HG02798 (cell line): Measurements from ENCODE around the gene PDX1.

Experiments
- ATAC-seq: cut with Tn5 transposase; IDR thresholded peaks from one replicate; pipeline ENCODE4 v1.9.1; 2021; ENCODE audit warnings: mild to moderate bottlenecking; ENCODE audit not compliant: unreplicated experiment, poor library complexity

The PDX1 gene

GRCh38 chr13:27919934-27920676, at the start of gene PDX1:
Gene PDX1, plus strand, starts transcription at chr13:27920000. Its CDS starts 139 bp downstream, at chr13:27920139.
- ATAC-seq = peak; percentile 88

- no peak for ATAC-seq
Measured at GRCh38 chr13:27878274-27878673, 41.5 kb upstream of the PDX1 start.

GRCh38 chr13:27889471-27889870, 30.3 kb upstream of the PDX1 start:
- ATAC-seq = no peak

GRCh38 chr13:27896726-27897125, 23.1 kb upstream of the PDX1 start:
- no peak for ATAC-seq

GRCh38 chr13:27904719-27905118, 15.1 kb upstream of the PDX1 start:
- ATAC-seq = no peak

GRCh38 chr13:27905650-27906049, 14.2 kb upstream of the PDX1 start:
- no peak for ATAC-seq

- ATAC-seq = no peak
Measured at GRCh38 chr13:27907121-27907787, 12.5 kb upstream of the PDX1 start.

- ATAC-seq = no peak
Measured at GRCh38 chr13:27909378-27909777, 10.4 kb upstream of the PDX1 start.

GRCh38 chr13:27911521-27911920, 8.3 kb upstream of the PDX1 start:
- ATAC-seq = no peak

GRCh38 chr13:27913160-27913559, 6.6 kb upstream of the PDX1 start:
- no peak for ATAC-seq

GRCh38 chr13:27915301-27916207, 4.2 kb upstream of the PDX1 start:
- ATAC-seq = no peak

- ATAC-seq = no peak
Measured at GRCh38 chr13:27917121-27917947, 2.5 kb upstream of the PDX1 start.

- ATAC-seq = no peak
Measured at GRCh38 chr13:27918041-27918917, 1.5 kb upstream of the PDX1 start.

GRCh38 chr13:27918918-27919658, 712 bp upstream of the PDX1 start:
- ATAC-seq = no peak

GRCh38 chr13:27919659-27919933, 204 bp upstream of the PDX1 start:
- ATAC-seq = no peak

GRCh38 chr13:27920677-27921420, 1.0 kb downstream of the PDX1 start:
- no peak for ATAC-seq

- no peak for ATAC-seq
Measured at GRCh38 chr13:27921421-27921960, 1.7 kb downstream of the PDX1 start.
